Fibroblast of lung (primary cell): ENCODE data around the gene TNNC2. TPM values are rescaled to one million over a fixed set of nuclear protein-coding genes. Genes with fewer than 3 reads are reported as not detected.

Source experiments
- DNase-seq, 2 donors: peaks; one replicate each; pipeline versions ENCODE4 v3.0.0 to v3.0.0-alpha.2; 2010; ENCODE audit warnings: low read depth in 2 of 2
- H2AFZ ChIP-seq: 2 replicates; pipeline ENCODE4 v1.5.1; 2012; ENCODE audit warnings: low read length, control low read depth, inconsistent platforms
- H3K27ac ChIP-seq: 2 replicates; pipeline ENCODE4 v1.5.1; 2011; ENCODE audit warnings: low read length, control low read depth; ENCODE audit not compliant: insufficient read depth
- H3K27me3 ChIP-seq: 2 replicates; pipeline ENCODE4 v1.5.1; 2011; ENCODE audit warnings: mild to moderate bottlenecking, low read length; ENCODE audit not compliant: control insufficient read depth, insufficient read depth
- H3K36me3 ChIP-seq: 2 replicates; pipeline ENCODE4 v1.5.1; 2011; ENCODE audit warnings: low read length; ENCODE audit not compliant: control insufficient read depth, insufficient read depth
- H3K4me1 ChIP-seq: 2 replicates; pipeline ENCODE4 v1.5.1; 2011; ENCODE audit warnings: low read length; ENCODE audit not compliant: control insufficient read depth, insufficient read depth; ENCODE audit errors: extremely low read depth
- H3K4me2 ChIP-seq: 2 replicates; pipeline ENCODE4 v1.5.1; 2011; ENCODE audit warnings: low read length, control low read depth; ENCODE audit not compliant: insufficient read depth; ENCODE audit errors: extremely low read depth
- H3K4me3 ChIP-seq, 4 experiments: fragments of 200-600 bp in 1 of 4; sonication (generic) in 1 of 4; replicated peaks in 1 of 4; 2 replicates each; pipeline ENCODE4 v1.5.1; 2011 to 2016; ENCODE audit warnings: low read length in 4 of 4, low read depth in 3 of 4, mild to moderate bottlenecking in 3 of 4, control low read depth in 2 of 4, inconsistent platforms in 1 of 4, mixed read lengths in 1 of 4; ENCODE audit not compliant: insufficient read depth in 1 of 4; ENCODE audit errors: control extremely low read depth in 1 of 4
- H3K79me2 ChIP-seq: 2 replicates; pipeline ENCODE4 v1.5.1; 2012; ENCODE audit warnings: mild to moderate bottlenecking, low read length, inconsistent platforms; ENCODE audit not compliant: control insufficient read depth, insufficient read depth
- H3K9ac ChIP-seq: 2 replicates; pipeline ENCODE4 v1.5.1; 2011; ENCODE audit warnings: mild to moderate bottlenecking, low read length, control low read depth; ENCODE audit not compliant: insufficient read depth
- H3K9me3 ChIP-seq: 2 replicates; pipeline ENCODE4 v1.5.1; 2012; ENCODE audit warnings: low read depth, low read length; ENCODE audit not compliant: control insufficient read depth, insufficient read depth
- H4K20me1 ChIP-seq: 2 replicates; pipeline ENCODE4 v1.5.1; 2011; ENCODE audit warnings: low read length; ENCODE audit not compliant: control insufficient read depth, insufficient read depth; ENCODE audit errors: extremely low read depth
- EZH2 ChIP-seq: IDR thresholded peaks from 2 replicates; pipeline ENCODE4 v1.5.1; 2012; ENCODE audit warnings: low read length, control low read depth, mild to moderate bottlenecking; ENCODE audit errors: missing control alignments
- polyA plus RNA-seq, 2 donors: library from polyadenylated mRNA; depleted of rRNA in 1 of 2; stranded (reverse) in 1 of 2; unstranded in 1 of 2; fragments of >200 nt; gene quantifications; 2 replicates each; pipeline ENCODE4 v1.2.1, GENCODE V29; 2011 to 2012; ENCODE audit warnings: missing spikeins in 1 of 2
- total RNA-seq: library from RNA; depleted of rRNA; stranded (reverse); fragments of >200 nt; gene quantifications from 2 replicates; pipeline ENCODE4 v1.2.1, GENCODE V29; 2014
- TF ChIP-seq, protein P1 (sequence below), 2 donors: IDR thresholded peaks in 1 of 2; conservative IDR thresholded peaks in 1 of 2; 1 replicate in 1 of 2; 2 replicates in 1 of 2; pipeline ENCODE4 v1.5.1; 2011 to 2012; ENCODE audit warnings: low read length in 2 of 2, control low read depth in 1 of 2, inconsistent platforms in 1 of 2, low read depth in 1 of 2, mild to moderate bottlenecking in 1 of 2

TNNC2 gene
- total and polyA plus RNA-seq, 2 donors (not counting 1 experiment from before 2014, with no cell fraction given) = 1.3 to 1.4 TPM

DNA sequence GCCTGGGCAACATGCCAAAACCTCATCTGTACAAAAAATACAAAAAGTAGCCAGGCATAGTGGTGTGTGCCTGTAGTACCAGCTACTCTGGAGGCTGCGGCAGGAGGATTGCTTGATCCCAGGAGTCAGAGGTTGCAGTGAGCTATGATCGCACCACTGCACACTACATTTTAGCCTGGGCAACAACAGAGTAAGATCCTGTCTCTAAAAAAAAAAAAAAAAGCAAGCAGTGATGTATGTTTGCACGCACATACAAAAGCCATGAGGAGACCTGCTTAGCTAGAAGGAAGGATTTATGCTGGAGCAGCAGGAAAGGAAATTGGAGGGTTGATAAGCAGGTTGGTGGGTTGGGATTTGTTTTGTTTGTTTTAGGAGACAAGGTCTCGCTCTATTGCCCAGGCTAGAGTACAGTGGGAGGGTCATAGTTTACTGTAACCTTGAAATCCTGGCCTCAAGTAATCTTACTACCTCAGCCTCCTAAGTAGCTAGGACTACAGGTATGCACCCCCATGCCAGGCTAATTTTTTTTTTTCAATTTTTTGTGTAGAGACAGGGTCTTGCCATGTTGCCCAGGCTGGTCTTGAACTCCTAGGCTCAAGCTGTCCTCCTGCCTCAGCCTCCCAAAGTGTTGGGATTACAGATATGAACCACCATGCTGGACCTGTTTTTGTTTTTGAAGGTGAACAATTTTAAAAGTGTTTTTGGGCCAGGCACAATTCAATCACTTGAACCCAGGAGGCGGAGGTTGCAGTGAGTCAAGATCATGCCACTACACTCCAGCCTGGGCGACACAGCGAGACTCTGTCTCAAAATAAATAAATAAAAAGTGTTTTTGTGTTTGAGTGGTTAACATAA is 34.3 kb upstream of the TNNC2 start:
- Histone ChIP-seq H3K36me3 (no peaks in the 10 kb centered on the region), H3K9ac (no peak overlapping the region), H3K27me3 (no peaks in the 10 kb centered on the region), H3K27ac (no peak overlapping the region), H2AFZ (no peak overlapping the region), H3K79me2 (peaks cover 6% of the 10 kb centered on the region), H3K4me2 (no peak overlapping the region), H4K20me1 (no peaks in the 10 kb centered on the region), H3K4me1 (no peaks in the 10 kb centered on the region), H3K9me3 (no peaks in the 10 kb centered on the region), H3K4me3 (no peak overlapping the region)
- TF ChIP-seq EZH2 = no peak
- TF ChIP-seq, protein P1, sequence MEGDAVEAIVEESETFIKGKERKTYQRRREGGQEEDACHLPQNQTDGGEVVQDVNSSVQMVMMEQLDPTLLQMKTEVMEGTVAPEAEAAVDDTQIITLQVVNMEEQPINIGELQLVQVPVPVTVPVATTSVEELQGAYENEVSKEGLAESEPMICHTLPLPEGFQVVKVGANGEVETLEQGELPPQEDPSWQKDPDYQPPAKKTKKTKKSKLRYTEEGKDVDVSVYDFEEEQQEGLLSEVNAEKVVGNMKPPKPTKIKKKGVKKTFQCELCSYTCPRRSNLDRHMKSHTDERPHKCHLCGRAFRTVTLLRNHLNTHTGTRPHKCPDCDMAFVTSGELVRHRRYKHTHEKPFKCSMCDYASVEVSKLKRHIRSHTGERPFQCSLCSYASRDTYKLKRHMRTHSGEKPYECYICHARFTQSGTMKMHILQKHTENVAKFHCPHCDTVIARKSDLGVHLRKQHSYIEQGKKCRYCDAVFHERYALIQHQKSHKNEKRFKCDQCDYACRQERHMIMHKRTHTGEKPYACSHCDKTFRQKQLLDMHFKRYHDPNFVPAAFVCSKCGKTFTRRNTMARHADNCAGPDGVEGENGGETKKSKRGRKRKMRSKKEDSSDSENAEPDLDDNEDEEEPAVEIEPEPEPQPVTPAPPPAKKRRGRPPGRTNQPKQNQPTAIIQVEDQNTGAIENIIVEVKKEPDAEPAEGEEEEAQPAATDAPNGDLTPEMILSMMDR (conservative IDR thresholded peaks at IDR 0.05 in 1 of 2, IDR thresholded peaks at IDR 0.05 in 1 of 2; ENCODE audit: low read depth in 1 of 2, low read length in 2 of 2) = no peak
- no peak for DNase-seq

DNA sequence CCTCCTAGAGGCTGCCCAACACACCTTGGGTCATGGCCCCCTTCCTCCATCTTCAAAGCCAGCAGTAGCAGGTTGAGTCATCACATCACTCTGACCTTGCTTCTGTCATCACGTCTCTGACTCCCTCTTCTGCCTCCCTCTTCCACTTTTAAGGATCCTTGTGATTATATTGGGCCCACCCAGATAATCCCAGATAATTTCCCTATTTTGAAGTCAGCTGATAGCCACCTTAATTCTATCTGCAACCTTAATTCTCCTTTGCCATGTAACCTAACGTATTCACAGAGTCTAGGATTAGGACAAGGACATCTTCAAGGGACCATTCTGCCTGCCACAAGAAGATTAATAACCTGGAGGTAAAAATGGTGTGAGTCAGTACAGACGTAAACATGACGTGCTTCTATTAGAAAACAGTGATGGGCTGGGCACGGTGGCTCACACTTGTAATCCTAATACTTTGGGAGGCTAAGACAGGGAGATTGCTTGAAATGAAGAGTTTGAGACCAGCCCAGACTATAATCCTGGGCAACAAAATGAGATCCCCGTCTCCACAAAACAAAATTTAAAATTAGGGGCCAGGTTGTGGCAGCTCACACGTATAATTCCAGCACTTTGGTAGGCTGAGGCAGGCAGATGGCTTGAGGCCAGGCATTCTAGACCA is 33.6 kb upstream of the TNNC2 start:
- peak in 1 of 2 donors; percentile 45 for DNase-seq

DNA sequence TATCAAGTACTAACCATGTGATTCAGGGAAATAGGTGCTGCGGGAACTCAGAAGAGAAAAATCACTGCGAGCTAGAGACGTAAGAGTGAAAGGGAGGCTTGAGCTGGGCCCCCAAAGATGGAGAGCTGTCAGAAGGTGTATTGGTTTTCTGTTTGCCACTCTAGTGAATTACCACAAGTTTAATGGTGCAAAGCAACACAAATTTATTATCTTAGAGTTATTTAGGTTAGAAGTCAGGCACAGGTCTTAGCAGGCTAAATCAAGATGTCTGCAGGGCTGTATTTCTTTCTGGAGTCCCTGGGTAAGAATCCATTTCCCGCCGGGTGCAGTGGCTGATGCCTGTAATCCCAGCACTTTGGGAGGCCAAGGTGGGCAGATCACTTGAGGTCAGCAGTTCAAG is 32.8 kb upstream of the TNNC2 start:
- H3K27me3 ChIP-seq = no peaks in the 10 kb centered on the region
- no peaks in the 10 kb centered on the region for H3K9me3 ChIP-seq
- H3K79me2 ChIP-seq = peaks cover 16% of the 10 kb centered on the region
- no peak overlapping the region for H3K27ac ChIP-seq
- H4K20me1 ChIP-seq = no peaks in the 10 kb centered on the region
- no peak overlapping the region for H2AFZ ChIP-seq
- no peak overlapping the region for H3K4me2 ChIP-seq
- TF ChIP-seq, protein P1 (conservative IDR thresholded peaks at IDR 0.05 in 1 of 2, IDR thresholded peaks at IDR 0.05 in 1 of 2; ENCODE audit: low read depth in 1 of 2, low read length in 2 of 2) = no peak
- no peak for TF ChIP-seq EZH2
- DNase-seq = no peak
- peaks cover 2% of the 10 kb centered on the region for H3K4me1 ChIP-seq
- H3K9ac ChIP-seq = no peak overlapping the region
- H3K36me3 ChIP-seq = peaks cover 1% of the 10 kb centered on the region
- H3K4me3 ChIP-seq = no peak overlapping the region

More for the DNA sequence above, 33.6 kb upstream of the TNNC2 start:
- no peaks in the 10 kb centered on the region for H3K36me3 ChIP-seq
- H3K4me3 ChIP-seq = no peak overlapping the region
- H3K27ac ChIP-seq = no peak overlapping the region
- H3K79me2 ChIP-seq = peaks cover 13% of the 10 kb centered on the region
- H3K9me3 ChIP-seq = no peaks in the 10 kb centered on the region
- H4K20me1 ChIP-seq = no peaks in the 10 kb centered on the region
- H3K9ac ChIP-seq = no peak overlapping the region
- no peak overlapping the region for H2AFZ ChIP-seq
- no peak for TF ChIP-seq EZH2
- TF ChIP-seq, protein P1 (conservative IDR thresholded peaks at IDR 0.05 in 1 of 2, IDR thresholded peaks at IDR 0.05 in 1 of 2; ENCODE audit: low read depth in 1 of 2, low read length in 2 of 2) = no peak
- H3K27me3 ChIP-seq = no peaks in the 10 kb centered on the region
- H3K4me1 ChIP-seq = peaks cover 2% of the 10 kb centered on the region
- H3K4me2 ChIP-seq = no peak overlapping the region
